H1 (cell line): ENCODE results near the gene ADARB2. TPM values are rescaled to one million over a fixed set of nuclear protein-coding genes. Genes with fewer than 3 reads are reported as not detected.

Source experiments
- CTCF ChIA-PET: fragments of 300-600 bp; sonication (Branson Sonifier 250); formaldehyde crosslinking; loops from one replicate; lab custom pipeline; 2021; ENCODE audit not compliant: partially characterized antibody; lab: Charles Lee
- POLR2A ChIA-PET: fragments of 300-600 bp; sonication (Branson Sonifier 250); formaldehyde crosslinking; loops from one replicate; lab custom pipeline; 2021; ENCODE audit warnings: inconsistent platforms; ENCODE audit not compliant: partially characterized antibody; lab: Charles Lee
- DNase-seq, 2 experiments: peaks; one replicate each; pipeline versions ENCODE4 v3.0.0 to v3.0.0-alpha.2; 2010 to 2022; ENCODE audit warnings: low spot score in 2 of 2, low read depth in 1 of 2, mixed read lengths in 1 of 2
- FAIRE-seq: peaks from 2 replicates; lab custom pipeline; 2011; peaks lifted over from hg19 to GRCh38; lab: Jason Lieb, UNC
- H2AFZ ChIP-seq: 2 replicates; pipeline ENCODE4 v1.8.1; 2012; ENCODE audit warnings: low read length, inconsistent platforms
- H2AK5ac ChIP-seq: 2 replicates; pipeline ENCODE4 v1.6.1; 2013; ENCODE audit warnings: low read depth, low read length
- H2BK120ac ChIP-seq: replicated peaks from 2 replicates; pipeline ENCODE3; 2013; ENCODE audit warnings: low read depth, low read length, inconsistent platforms
- H2BK12ac ChIP-seq: 2 replicates; pipeline ENCODE4 v1.6.1; 2013; ENCODE audit warnings: low read depth, low read length
- H2BK15ac ChIP-seq: 2 replicates; pipeline ENCODE4 v1.6.1; 2013; ENCODE audit warnings: low read length
- H2BK20ac ChIP-seq: 2 replicates; pipeline ENCODE4 v1.6.1; 2013; ENCODE audit warnings: low read length
- H2BK5ac ChIP-seq: 2 replicates; pipeline ENCODE4 v1.6.1; 2013; ENCODE audit warnings: low read depth, low read length
- H3K14ac ChIP-seq: 2 replicates; pipeline ENCODE4 v1.6.1; 2013; ENCODE audit warnings: inconsistent platforms; ENCODE audit not compliant: insufficient read length
- H3K18ac ChIP-seq: 2 replicates; pipeline ENCODE4 v1.6.1; 2013; ENCODE audit warnings: low read length; ENCODE audit errors: extremely low read depth
- H3K23ac ChIP-seq: 2 replicates; pipeline ENCODE4 v1.6.1; 2013; ENCODE audit warnings: inconsistent platforms; ENCODE audit not compliant: insufficient read length
- H3K23me2 ChIP-seq: 2 replicates; pipeline ENCODE4 v1.6.1; 2013; ENCODE audit warnings: low read depth, low read length
- H3K27ac ChIP-seq: 2 replicates; pipeline ENCODE4 v1.6.1; 2011; ENCODE audit warnings: low read depth, low read length, inconsistent platforms
- H3K27me3 ChIP-seq, 4 experiments: replicated peaks in 1 of 4; 1 replicate in 1 of 4; 2 replicates in 3 of 4; pipeline versions ENCODE4 v1.6.1 to v1.8.1; 2011 to 2013; ENCODE audit warnings: low read length in 3 of 4, mild to moderate bottlenecking in 3 of 4, inconsistent platforms in 2 of 4, mixed read lengths in 2 of 4, moderate library complexity in 1 of 4; ENCODE audit not compliant: control insufficient read depth in 3 of 4, insufficient read depth in 3 of 4; ENCODE audit errors: extremely low read depth in 1 of 4
- H3K36me3 ChIP-seq, 4 experiments: 2 replicates each; pipeline versions ENCODE4 v1.6.1 to v1.8.1; 2011 to 2013; ENCODE audit warnings: mild to moderate bottlenecking in 4 of 4, low read length in 3 of 4, moderate library complexity in 2 of 4, control low read depth in 1 of 4, inconsistent platforms in 1 of 4; ENCODE audit not compliant: insufficient read depth in 4 of 4, control insufficient read depth in 2 of 4
- H3K4ac ChIP-seq: replicated peaks from 2 replicates; pipeline ENCODE3; 2013; ENCODE audit warnings: low read length, low read depth, mixed read lengths, inconsistent platforms; ENCODE audit not compliant: insufficient read length
- H3K4me1 ChIP-seq, 4 experiments: replicated peaks in 1 of 4; 1 replicate in 1 of 4; 2 replicates in 3 of 4; pipeline versions ENCODE4 v1.6.1 to v1.8.1; 2011 to 2013; ENCODE audit warnings: low read length in 3 of 4, inconsistent platforms in 2 of 4, mixed read lengths in 1 of 4; ENCODE audit not compliant: insufficient read depth in 4 of 4, control insufficient read depth in 3 of 4
- H3K4me2 ChIP-seq, 2 experiments: 2 replicates each; pipeline versions ENCODE4 v1.6.1 to v1.8.1; 2011 to 2013; ENCODE audit warnings: low read depth in 2 of 2, low read length in 2 of 2, control low read depth in 1 of 2, inconsistent platforms in 1 of 2, mild to moderate bottlenecking in 1 of 2; ENCODE audit not compliant: insufficient read depth in 1 of 2
- H3K4me3 ChIP-seq, 4 experiments: fragments of 200-600, 300-600 bp in 1 of 4; sonication (generic), shearing (Covaris generic), sonication (Bioruptor Twin) in 1 of 4; 2 replicates each; pipeline versions ENCODE4 v1.5.1 to v1.8.1; 2011 to 2016; ENCODE audit warnings: low read length in 4 of 4, low read depth in 3 of 4, control low read depth in 2 of 4, inconsistent platforms in 2 of 4, mild to moderate bottlenecking in 2 of 4, mixed read lengths in 1 of 4, moderate library complexity in 1 of 4; ENCODE audit not compliant: insufficient read depth in 2 of 4; ENCODE audit errors: extremely low read depth in 1 of 4
- H3K56ac ChIP-seq: replicated peaks from 2 replicates; pipeline ENCODE3; 2013; ENCODE audit warnings: low read depth, mild to moderate bottlenecking, mixed read lengths, low read length, inconsistent platforms; ENCODE audit not compliant: insufficient read length
- H3K79me1 ChIP-seq: 2 replicates; pipeline ENCODE4 v1.6.1; 2013; ENCODE audit warnings: low read depth, low read length, control low read depth
- H3K79me2 ChIP-seq, 2 experiments: 2 replicates each; pipeline versions ENCODE4 v1.6.1 to v1.8.1; 2012 to 2013; ENCODE audit warnings: low read length in 2 of 2, mild to moderate bottlenecking in 2 of 2, inconsistent platforms in 1 of 2; ENCODE audit not compliant: insufficient read depth in 2 of 2, control insufficient read depth in 1 of 2
- H3K9ac ChIP-seq, 4 experiments: replicated peaks in 1 of 4; 1 replicate in 1 of 4; 2 replicates in 3 of 4; pipeline versions ENCODE4 v1.6.1 to v1.8.1; 2011 to 2013; ENCODE audit warnings: low read depth in 3 of 4, low read length in 3 of 4, control low read depth in 2 of 4, mild to moderate bottlenecking in 2 of 4, moderate library complexity in 2 of 4, inconsistent platforms in 1 of 4; ENCODE audit errors: extremely low read depth in 1 of 4
- H3K9me3 ChIP-seq, 2 experiments: 2 replicates each; pipeline versions ENCODE4 v1.6.1 to v1.8.1; 2012 to 2013; ENCODE audit warnings: mild to moderate bottlenecking in 2 of 2, moderate library complexity in 2 of 2, control low read depth in 1 of 2, inconsistent platforms in 1 of 2, low read depth in 1 of 2, low read length in 1 of 2, mixed read lengths in 1 of 2; ENCODE audit not compliant: insufficient read depth in 2 of 2
- H4K20me1 ChIP-seq, 2 experiments: replicated peaks in 1 of 2; 2 replicates each; pipeline versions ENCODE3 to v1.8.1; 2011 to 2013; ENCODE audit warnings: inconsistent platforms in 2 of 2, low read length in 2 of 2, mild to moderate bottlenecking in 1 of 2; ENCODE audit not compliant: insufficient read depth in 2 of 2, control insufficient read depth in 1 of 2
- H4K5ac ChIP-seq: 2 replicates; pipeline ENCODE4 v1.6.1; 2013; ENCODE audit warnings: low read length, low read depth, mixed read lengths, inconsistent platforms; ENCODE audit not compliant: insufficient read length
- H4K8ac ChIP-seq: 2 replicates; pipeline ENCODE4 v1.8.0; 2013; ENCODE audit warnings: mild to moderate bottlenecking, moderate library complexity, low read length, inconsistent platforms; ENCODE audit not compliant: insufficient read depth; ENCODE audit errors: extremely low read depth
- H4K91ac ChIP-seq: replicated peaks from 2 replicates; pipeline ENCODE3; 2013; ENCODE audit warnings: low read length, mixed read lengths, inconsistent platforms; ENCODE audit not compliant: insufficient read length
- CBX8 ChIP-seq: fragments of 300-800, 300-1000 bp; sonication (generic); IDR thresholded peaks from 2 replicates; pipeline ENCODE4 v1.7.1; 2016; ENCODE audit warnings: low read depth, low read length, borderline replicate concordance
- CEBPB ChIP-seq: IDR thresholded peaks from 2 replicates; pipeline ENCODE4 v1.6.1; 2012; ENCODE audit warnings: low read depth, low read length
- EGR1 ChIP-seq: IDR thresholded peaks from 2 replicates; pipeline ENCODE4 v1.6.1; 2011; ENCODE audit warnings: low read depth, low read length, borderline replicate concordance
- JUN ChIP-seq: IDR thresholded peaks from 2 replicates; pipeline ENCODE4 v1.6.1; 2011; ENCODE audit warnings: low read depth, mild to moderate bottlenecking, improper control_type of control experiment, low read length
- JUND ChIP-seq: IDR thresholded peaks from 2 replicates; pipeline ENCODE4 v1.6.1; 2011; ENCODE audit warnings: mild to moderate bottlenecking, improper control_type of control experiment, low read length
- KDM4A ChIP-seq: IDR thresholded peaks from one replicate; pipeline ENCODE4 v1.7.1; 2012; ENCODE audit warnings: low read depth, mild to moderate bottlenecking, moderate library complexity, low read length, inconsistent platforms; ENCODE audit not compliant: severe bottlenecking
- KDM5A ChIP-seq: fragments of 200-600 bp; IDR thresholded peaks from 2 replicates; pipeline ENCODE4 v1.7.1; 2012; ENCODE audit warnings: mild to moderate bottlenecking, low read length, inconsistent platforms, mixed read lengths
- MAFK ChIP-seq: IDR thresholded peaks from 2 replicates; pipeline ENCODE4 v1.6.1; 2012; ENCODE audit warnings: low read depth, mild to moderate bottlenecking, improper control_type of control experiment, low read length
- SP1 ChIP-seq: IDR thresholded peaks from 2 replicates; pipeline ENCODE4 v1.6.1; 2011; ENCODE audit warnings: low read depth, low read length
- SP4 ChIP-seq: IDR thresholded peaks from 2 replicates; pipeline ENCODE4 v1.6.1; 2012; ENCODE audit warnings: low read length, inconsistent platforms
- SUZ12 ChIP-seq: fragments of 200-600 bp; sonication (generic); IDR thresholded peaks from 2 replicates; pipeline ENCODE4 v1.6.1; 2012; ENCODE audit warnings: mild to moderate bottlenecking, inconsistent platforms, low read length, moderate library complexity, mixed read lengths
- WGBS, 2 experiments: shearing (Covaris generic) in 1 of 2; methylation state at CpG; one replicate each; pipeline versions ENCODE4 v1.1.6 to v1.1.7; 2013 to 2015; ENCODE audit warnings: low lambda C conversion rate in 2 of 2, mixed read lengths in 2 of 2, inconsistent platforms in 1 of 2, low coverage in 1 of 2, missing lambda C conversion rate in 1 of 2; ENCODE audit not compliant: insufficient replicate concordance in 2 of 2, insufficient coverage in 1 of 2, insufficient read length in 1 of 2; ENCODE audit errors: extremely low coverage in 1 of 2, missing lambda C conversion rate in 1 of 2; 5-methylcytosine and 5-hydroxymethylcytosine counted together
- polyA plus RNA-seq, 7 experiments: library from polyadenylated mRNA; depleted of rRNA in 3 of 7; stranded (reverse) in 5 of 7; unstranded in 2 of 7; fragments of >200 nt in 5 of 7; fragments of 200-250 nt in 2 of 7; gene quantifications; 1 replicate in 5 of 7; 2 replicates in 1 of 7; 4 replicates in 1 of 7; pipeline versions ENCODE4 v1.2.1 to v1.2.3, GENCODE V29; 2011 to 2013; ENCODE audit warnings: missing spikeins in 2 of 7, mixed read lengths in 2 of 7
- total RNA-seq: library from RNA; stranded (reverse); fragmentation: NEBNext Ultra II Directional; extraction: Animal tissue kit (Norgen Biotek cat#: 25700); gene quantifications from 2 replicates; pipeline ENCODE4 v1.2.1, GENCODE V29; 2021
- TF ChIP-seq, protein P1 (sequence below): IDR thresholded peaks from 2 replicates; pipeline ENCODE4 v1.6.1; 2012; ENCODE audit warnings: inconsistent platforms

Gene ADARB2
- total and polyA plus RNA-seq, 2 of the 8 experiments (the other 6 are each of a cell fraction or from before 2014, with no cell fraction given) = 2.2 to 2.8 TPM

DNA sequence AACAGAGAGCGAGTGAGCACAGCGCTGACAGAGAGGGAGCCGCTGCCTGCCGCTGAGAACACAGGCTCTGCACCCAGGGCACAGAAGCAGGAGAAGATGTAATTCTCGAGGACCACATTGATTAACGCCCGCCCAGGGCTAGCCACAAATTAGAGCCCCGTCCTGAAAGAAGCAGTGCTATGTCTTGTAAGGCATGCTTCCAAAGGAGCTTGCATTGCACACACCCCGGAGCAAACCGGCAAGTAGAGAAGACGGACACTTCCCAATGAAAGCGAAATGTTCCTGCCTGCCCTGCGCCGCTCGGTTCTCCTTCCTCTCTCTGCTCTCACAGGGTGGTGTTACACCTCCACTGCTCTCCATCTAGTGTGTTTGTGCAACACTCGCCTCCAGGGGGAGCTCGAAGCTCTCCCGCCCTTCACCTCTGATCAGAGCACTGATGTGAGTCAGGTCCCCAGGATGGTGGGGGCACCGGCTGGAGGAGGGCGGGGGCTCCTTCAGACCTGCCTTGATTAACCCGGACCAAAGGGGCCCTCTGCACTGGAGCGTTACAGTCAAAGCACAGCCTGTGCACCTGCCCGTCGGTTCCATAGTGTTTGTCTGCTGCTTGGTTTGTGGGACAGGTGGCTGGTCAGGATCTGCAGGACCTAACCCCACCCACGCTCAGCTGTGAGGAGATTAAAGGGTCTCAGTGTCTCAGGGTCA, 316.5 kb downstream of the ADARB2 start:
- FAIRE-seq (peak; percentile 91), DNase-seq (peak; percentile 84 to 93)
- Histone ChIP-seq H3K14ac (no peak overlapping the region), H3K27ac (no peak overlapping the region), H3K79me2 (no peaks in the 10 kb centered on the region), H3K4ac (no peak overlapping the region), H2BK5ac (no peak overlapping the region), H3K56ac (no peak overlapping the region), H4K8ac (no peak overlapping the region), H3K18ac (no peak overlapping the region), H3K79me1 (no peaks in the 10 kb centered on the region), H3K23ac (no peak overlapping the region), H3K9me3 (no peaks in the 10 kb centered on the region; a peak in 1 of 4 replicates), H3K23me2 (no peaks in the 10 kb centered on the region; the same call in 1 of the 2 replicates), H2BK15ac (no peak overlapping the region), H2BK120ac (no peak overlapping the region), H4K91ac (no peak overlapping the region), H3K36me3 (no peaks in the 10 kb centered on the region), H4K5ac (no peak overlapping the region), H2BK20ac (peak overlapping the region; percentile 66; the same call in 1 of the 2 replicates), H2BK12ac (no peak overlapping the region; the same call in 1 of the 2 replicates), H3K4me2 (peak overlapping the region; percentile 50 to 97), H4K20me1 (no peaks in the 10 kb centered on the region), H2AK5ac (no peak overlapping the region), H3K4me1 (peaks cover 0 to 3% (median 2%) of the 10 kb centered on the region in 4 experiments; a peak in 5 of 7 replicates), H3K4me3 (peak overlapping the region; percentile 35 to 64 (median 48); a peak in 6 of 8 replicates), H3K9ac (no peak overlapping the region), H2AFZ (0 out of 2 replicates have a peak overlapping the region, but pooled peaks have one; percentile 91), H3K27me3 (peaks cover 0 to 14% (median 7%) of the 10 kb centered on the region in 4 experiments; a peak in 5 of 7 replicates)
- CTCF ChIA-PET = interaction anchor here (0.6 to 4.4 kb wide), 40 partner anchors 9 to 515 kb away, joined by 3 to 39 read pairs (median 4); no protein-coding TSS in a partner anchor
- 5% methylated on average over 24 of the region's 25 CpGs; no CpG with 5 or more reads in 1 of the 2 experiments for WGBS, 2 experiments
- POLR2A ChIA-PET = interaction anchor here (0.6 to 1.1 kb wide), 3 partner anchors 13 to 41 kb away, joined by 3 read pairs; no protein-coding TSS in a partner anchor
- TF ChIP-seq, protein P1, sequence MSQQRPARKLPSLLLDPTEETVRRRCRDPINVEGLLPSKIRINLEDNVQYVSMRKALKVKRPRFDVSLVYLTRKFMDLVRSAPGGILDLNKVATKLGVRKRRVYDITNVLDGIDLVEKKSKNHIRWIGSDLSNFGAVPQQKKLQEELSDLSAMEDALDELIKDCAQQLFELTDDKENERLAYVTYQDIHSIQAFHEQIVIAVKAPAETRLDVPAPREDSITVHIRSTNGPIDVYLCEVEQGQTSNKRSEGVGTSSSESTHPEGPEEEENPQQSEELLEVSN = no peak; the same call in 1 of the 2 replicates
- TF ChIP-seq CBX8 = no peak
- 0 out of 2 replicates have a peak, but pooled peaks have one; percentile 49 for TF ChIP-seq CEBPB
- no peak for TF ChIP-seq SP1
- no peak for TF ChIP-seq SP4
- TF ChIP-seq KDM4A = peak; percentile 87
- no peak for TF ChIP-seq KDM5A
- TF ChIP-seq EGR1 = no peak
- TF ChIP-seq JUN = no peak
- TF ChIP-seq JUND = 0 out of 2 replicates have a peak, but pooled peaks have one; percentile 41
- TF ChIP-seq SUZ12 = no peak
- no peak for TF ChIP-seq MAFK
